Measurements from ENCODE around the gene NDUFS8. TPM values are rescaled to one million over a fixed set of nuclear protein-coding genes. Genes with fewer than 3 reads are reported as not detected.

The NDUFS8 gene
- total and polyA plus RNA-seq, 2 of the 13 experiments (the other 11 are each of a cell fraction or from before 2014, with no cell fraction given) = 96.7 to 158 TPM

DNA sequence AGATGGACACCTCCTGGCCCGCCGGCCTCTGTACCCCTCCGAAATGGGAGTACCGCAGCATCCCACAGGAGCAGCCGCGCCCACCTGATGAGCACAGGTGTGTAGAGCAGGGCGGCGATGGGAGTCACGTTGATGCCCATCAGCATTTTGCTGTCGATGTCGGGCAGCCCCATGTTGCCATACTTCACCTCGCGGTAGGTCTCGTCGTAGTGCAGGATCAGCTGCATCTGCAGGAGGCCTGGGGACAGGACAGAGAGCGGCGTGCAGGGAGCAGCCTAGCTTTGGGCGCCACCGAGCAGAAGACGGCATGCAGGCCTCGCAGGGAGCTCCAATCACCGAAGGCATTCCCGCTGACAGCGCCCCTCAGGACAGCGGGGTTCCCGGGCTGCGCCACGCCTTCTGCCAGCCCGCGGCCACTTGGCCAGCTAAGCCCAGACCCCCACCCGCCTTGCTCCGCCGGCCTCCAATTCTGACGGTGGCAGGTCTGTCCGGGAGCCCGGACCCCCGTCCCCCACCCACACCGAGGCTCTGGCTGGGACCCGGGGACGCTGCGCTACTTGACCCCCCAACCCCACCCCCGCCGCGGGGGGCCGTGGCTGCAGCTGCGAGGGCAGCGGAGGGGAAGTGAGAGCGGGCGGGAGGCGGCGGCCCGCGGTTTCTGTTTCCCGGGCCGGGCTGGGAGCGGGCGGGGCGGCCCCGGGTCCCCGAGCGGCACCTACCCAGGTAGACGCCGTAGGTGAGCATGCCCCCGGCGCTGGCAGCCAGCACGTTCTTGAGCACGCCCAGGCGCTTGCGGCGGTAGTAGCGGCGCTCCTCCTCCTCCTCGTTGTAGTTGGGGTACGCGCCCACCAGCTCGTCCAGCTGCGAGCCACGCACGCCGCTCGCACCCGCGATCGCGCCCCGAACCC lies 27.3 kb upstream of the NDUFS8 start (continued):
- no peak for TF ChIP-seq MIER2 (CRISPR knock-in tag; IDR thresholded peaks at IDR 0.05)

DNA sequence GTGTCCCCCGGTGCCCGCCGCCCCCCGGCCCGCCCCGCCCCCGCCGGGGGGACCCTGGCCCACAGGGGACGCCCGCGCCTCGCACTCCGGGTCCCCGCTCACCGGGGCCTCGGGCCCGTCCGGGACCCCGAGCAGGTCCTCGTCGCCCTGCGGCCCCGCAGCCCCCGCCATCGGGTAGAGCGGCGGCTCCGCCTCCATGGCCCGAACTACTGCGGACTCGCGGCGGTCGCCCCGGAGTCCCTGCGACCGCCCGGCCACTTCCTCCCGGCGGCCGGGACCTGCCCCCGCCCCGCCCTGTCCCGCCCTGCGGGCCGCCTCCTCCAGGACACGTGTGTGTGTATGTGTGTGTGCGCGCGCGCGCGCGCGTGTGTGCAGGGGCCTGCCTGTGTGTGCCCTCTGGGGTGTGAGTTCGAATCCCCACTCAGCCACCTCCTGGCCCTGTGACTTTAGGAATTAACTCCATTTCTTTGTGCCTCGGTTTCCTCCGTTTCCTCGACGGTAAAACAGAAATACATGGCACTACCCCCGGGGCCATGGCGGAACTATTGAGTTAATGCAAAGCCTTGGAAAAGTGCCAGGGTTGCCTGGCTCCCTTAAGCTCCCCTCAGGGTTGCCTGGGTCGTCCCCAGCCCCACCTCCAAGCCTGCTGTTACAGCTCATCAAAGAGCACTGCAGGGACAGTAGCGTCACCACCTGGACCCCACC lies 26.5 kb upstream of the NDUFS8 start, which contains the start of gene UNC93B1:
Gene UNC93B1, minus strand, starts transcription at position 252 of the 705 bp plus-strand sequence. Its CDS starts 54 bp downstream, at position 198.
- Histone ChIP-seq H3K27ac (ENCODE audit: extremely low read length, insufficient read depth, low read length) (peak within 1 kb of the TSS; percentile 19), H3K79me2 (ENCODE audit: insufficient read depth, low read length) (no peaks in the 10 kb centered on the region), H3K4me3 (replicated peaks in 1 of 3; ENCODE audit: insufficient read depth in 1 of 3, low read depth in 2 of 3, low read length in 3 of 3) (peak within 1 kb of the TSS; percentile 54 to 72 (median 61)), H4K20me1 (ENCODE audit: insufficient read depth, low read length) (no peaks in the 10 kb centered on the region), H3K4me1 (ENCODE audit: insufficient read depth, low read length) (peaks cover 62% of the 10 kb centered on the region), H3K9me3 (ENCODE audit: low read length) (no peaks in the 10 kb centered on the region), H3K4me2 (ENCODE audit: low read depth, low read length) (peak within 1 kb of the TSS; percentile 90), H2AFZ (ENCODE audit: low read length) (no peak within 1 kb of the TSS), H3K36me3 (replicated peaks in 1 of 2; ENCODE audit: control insufficient read depth in 1 of 2, insufficient read depth in 2 of 2, low read length in 2 of 2) (no peaks in the 10 kb centered on the region), H3K9ac (ENCODE audit: insufficient read depth, low read depth, low read length) (peak within 1 kb of the TSS; percentile 55), H3K27me3 (ENCODE audit: control insufficient read depth in 1 of 2, insufficient read depth in 2 of 2, low read length in 2 of 2) (no peaks in the 10 kb centered on the region)
- in situ Hi-C loops (cut with HindIII; ENCODE audit: extremely low pct_ligation_motif_present, low pct_unique_long_range_greater_than_20kb) = no loop called here
- no TSS peak for BruUV-seq (replicated peaks)
- 11% methylated on average over 6 of the region's 64 CpGs for WGBS (ENCODE audit: low lambda C conversion rate)
- ATAC-seq (peak; percentile 79), DNase-seq (ENCODE audit: low spot score) (peak; percentile 80), FAIRE-seq (peak; percentile 55)
- ChIA-PET CTCF (ENCODE audit: low intra/inter-chr PET ratio, low total read pairs) (no interaction called here), POLR2A (no interaction called here)
- intact Hi-C loops (cut with micrococcal nuclease; ENCODE audit: unreplicated experiment) = no loop called here
- TF ChIP-seq ATM (IDR thresholded peaks at IDR 0.05; ENCODE audit: borderline replicate concordance) = no peak
- TF ChIP-seq RBM22 (optimal IDR thresholded peaks at IDR 0.05; ENCODE audit: low read length) = no peak
- TF ChIP-seq, protein P1, sequence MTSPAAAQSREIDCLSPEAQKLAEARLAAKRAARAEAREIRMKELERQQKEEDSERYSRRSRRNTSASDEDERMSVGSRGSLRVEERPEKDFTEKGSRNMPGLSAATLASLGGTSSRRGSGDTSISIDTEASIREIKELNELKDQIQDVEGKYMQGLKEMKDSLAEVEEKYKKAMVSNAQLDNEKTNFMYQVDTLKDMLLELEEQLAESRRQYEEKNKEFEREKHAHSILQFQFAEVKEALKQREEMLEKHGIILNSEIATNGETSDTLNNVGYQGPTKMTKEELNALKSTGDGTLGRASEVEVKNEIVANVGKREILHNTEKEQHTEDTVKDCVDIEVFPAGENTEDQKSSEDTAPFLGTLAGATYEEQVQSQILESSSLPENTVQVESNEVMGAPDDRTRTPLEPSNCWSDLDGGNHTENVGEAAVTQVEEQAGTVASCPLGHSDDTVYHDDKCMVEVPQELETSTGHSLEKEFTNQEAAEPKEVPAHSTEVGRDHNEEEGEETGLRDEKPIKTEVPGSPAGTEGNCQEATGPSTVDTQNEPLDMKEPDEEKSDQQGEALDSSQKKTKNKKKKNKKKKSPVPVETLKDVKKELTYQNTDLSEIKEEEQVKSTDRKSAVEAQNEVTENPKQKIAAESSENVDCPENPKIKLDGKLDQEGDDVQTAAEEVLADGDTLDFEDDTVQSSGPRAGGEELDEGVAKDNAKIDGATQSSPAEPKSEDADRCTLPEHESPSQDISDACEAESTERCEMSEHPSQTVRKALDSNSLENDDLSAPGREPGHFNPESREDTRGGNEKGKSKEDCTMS (CRISPR knock-in tag; conservative IDR thresholded peaks at IDR 0.05) = no peak
- TF ChIP-seq ZNF12 (CRISPR knock-in tag; IDR thresholded peaks at IDR 0.05) = no peak
- TF ChIP-seq SMAD3 (CRISPR knock-in tag; IDR thresholded peaks at IDR 0.05) = no peak
- no peak for TF ChIP-seq HNF4A (CRISPR knock-in tag; IDR thresholded peaks at IDR 0.05)
- TF ChIP-seq NFE2L1 (CRISPR knock-in tag; IDR thresholded peaks at IDR 0.05; ENCODE audit: borderline replicate concordance) = no peak
- TF ChIP-seq, protein P2, sequence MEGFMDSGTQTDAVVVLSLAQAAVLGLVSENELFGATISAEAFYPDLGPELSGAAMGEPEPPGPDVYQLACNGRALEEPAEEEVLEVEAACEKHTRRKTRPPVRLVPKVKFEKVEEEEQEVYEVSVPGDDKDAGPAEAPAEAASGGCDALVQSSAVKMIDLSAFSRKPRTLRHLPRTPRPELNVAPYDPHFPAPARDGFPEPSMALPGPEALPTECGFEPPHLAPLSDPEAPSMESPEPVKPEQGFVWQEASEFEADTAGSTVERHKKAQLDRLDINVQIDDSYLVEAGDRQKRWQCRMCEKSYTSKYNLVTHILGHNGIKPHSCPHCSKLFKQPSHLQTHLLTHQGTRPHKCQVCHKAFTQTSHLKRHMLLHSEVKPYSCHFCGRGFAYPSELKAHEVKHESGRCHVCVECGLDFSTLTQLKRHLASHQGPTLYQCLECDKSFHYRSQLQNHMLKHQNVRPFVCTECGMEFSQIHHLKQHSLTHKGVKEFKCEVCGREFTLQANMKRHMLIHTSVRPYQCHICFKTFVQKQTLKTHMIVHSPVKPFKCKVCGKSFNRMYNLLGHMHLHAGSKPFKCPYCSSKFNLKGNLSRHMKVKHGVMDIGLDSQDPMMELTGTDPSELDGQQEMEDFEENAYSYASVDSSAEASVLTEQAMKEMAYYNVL (CRISPR knock-in tag; IDR thresholded peaks at IDR 0.05; ENCODE audit: borderline replicate concordance) = 0 out of 2 replicates have a peak, but pooled peaks have one; percentile 53
- TF ChIP-seq, protein P3, sequence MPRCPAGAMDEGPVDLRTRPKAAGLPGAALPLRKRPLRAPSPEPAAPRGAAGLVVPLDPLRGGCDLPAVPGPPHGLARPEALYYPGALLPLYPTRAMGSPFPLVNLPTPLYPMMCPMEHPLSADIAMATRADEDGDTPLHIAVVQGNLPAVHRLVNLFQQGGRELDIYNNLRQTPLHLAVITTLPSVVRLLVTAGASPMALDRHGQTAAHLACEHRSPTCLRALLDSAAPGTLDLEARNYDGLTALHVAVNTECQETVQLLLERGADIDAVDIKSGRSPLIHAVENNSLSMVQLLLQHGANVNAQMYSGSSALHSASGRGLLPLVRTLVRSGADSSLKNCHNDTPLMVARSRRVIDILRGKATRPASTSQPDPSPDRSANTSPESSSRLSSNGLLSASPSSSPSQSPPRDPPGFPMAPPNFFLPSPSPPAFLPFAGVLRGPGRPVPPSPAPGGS (CRISPR knock-in tag; IDR thresholded peaks at IDR 0.05) = peak; percentile 28; the same call in 1 of the 2 replicates
- no peak for TF ChIP-seq HMG20A (CRISPR knock-in tag; IDR thresholded peaks at IDR 0.05; ENCODE audit: borderline replicate concordance)
- no peak for TF ChIP-seq LCORL (IDR thresholded peaks at IDR 0.05)
- TF ChIP-seq LCORL (CRISPR knock-in tag; IDR thresholded peaks at IDR 0.05) = peak; percentile 39; the same call in 1 of the 2 replicates
- TF ChIP-seq ZSCAN29 (CRISPR knock-in tag; conservative IDR thresholded peaks at IDR 0.05) = no peak
- TF ChIP-seq NFE2L2 (IDR thresholded peaks at IDR 0.05; ENCODE audit: low read length) = no peak
